Tibial nerve (tissue), 4 donors: Measurements from ENCODE around the gene FNDC11. TPM values are rescaled to one million over a fixed set of nuclear protein-coding genes. Genes with fewer than 3 reads are reported as not detected.
A peak's percentile ranks its signal among the peaks of the same experiment; 100 is the strongest.

Source experiments
- DNase-seq, 2 donors: peaks; one replicate each; pipeline ENCODE4 v3.0.0-alpha.2; 2019; ENCODE audit warnings: low spot score in 2 of 2
- H3K27ac ChIP-seq, 4 donors: fragments of 200-600 bp; sonication (generic) in 3 of 4; one replicate each; pipeline ENCODE4 v1.5.1; 2017 to 2019; ENCODE audit warnings: mild to moderate bottlenecking in 1 of 4
- H3K27me3 ChIP-seq, 2 donors: fragments of 200-600 bp; sonication (generic) in 1 of 2; one replicate each; pipeline versions ENCODE4 v1.5.1 to v1.6.0; 2017 to 2019
- H3K36me3 ChIP-seq, 3 donors: fragments of 200-600 bp; sonication (generic); one replicate each; pipeline ENCODE4 v1.5.1; 2018 to 2019
- H3K4me1 ChIP-seq, 4 donors: fragments of 200-600 bp; sonication (generic) in 3 of 4; one replicate each; pipeline ENCODE4 v1.5.1; 2017 to 2019
- H3K4me3 ChIP-seq, 4 donors: fragments of 200-600 bp; sonication (generic) in 3 of 4; one replicate each; pipeline ENCODE4 v1.5.1; 2017 to 2019; ENCODE audit warnings: mild to moderate bottlenecking in 1 of 4, moderate library complexity in 1 of 4
- H3K9me3 ChIP-seq, 4 donors: fragments of 200-600 bp; sonication (generic) in 3 of 4; one replicate each; pipeline ENCODE4 v1.5.1; 2017 to 2019
- EP300 ChIP-seq, 2 donors: sonication (generic); formaldehyde crosslinking; IDR thresholded peaks; one replicate each; pipeline ENCODE4 v1.6.1; 2017; ENCODE audit warnings: antibody characterized with exemption in 2 of 2, mild to moderate bottlenecking in 1 of 2
- POLR2A ChIP-seq, 2 donors: fragments of 450-650 bp; IDR thresholded peaks; one replicate each; pipeline ENCODE4 v1.6.1; 2017; ENCODE audit warnings: antibody characterized with exemption in 2 of 2, mild to moderate bottlenecking in 2 of 2, moderate library complexity in 2 of 2
- WGBS, 2 donors: methylation state at CpG; one replicate each; pipeline ENCODE4 v1.1.5; 2018; 5-methylcytosine and 5-hydroxymethylcytosine counted together
- total RNA-seq, 4 donors: library from RNA; depleted of rRNA; stranded (reverse); fragments of >200 nt; gene quantifications; one replicate each; pipeline ENCODE4 v1.1.0, GENCODE V29; 2016
- TF ChIP-seq, protein P1 (sequence below), 5 experiments: fragments of 200-600 bp in 3 of 5; fragments of 450-650 bp in 2 of 5; sonication (generic) in 3 of 5; IDR thresholded peaks; one replicate each; pipeline ENCODE4 v1.5.1; 2016 to 2019; ENCODE audit warnings: antibody characterized with exemption in 5 of 5, mild to moderate bottlenecking in 3 of 5, moderate library complexity in 2 of 5

Gene FNDC11
- total RNA-seq, 4 donors from 2014 or later: 0.21 to 1.4 (median 0.30) TPM; not detected in 1

DNA sequence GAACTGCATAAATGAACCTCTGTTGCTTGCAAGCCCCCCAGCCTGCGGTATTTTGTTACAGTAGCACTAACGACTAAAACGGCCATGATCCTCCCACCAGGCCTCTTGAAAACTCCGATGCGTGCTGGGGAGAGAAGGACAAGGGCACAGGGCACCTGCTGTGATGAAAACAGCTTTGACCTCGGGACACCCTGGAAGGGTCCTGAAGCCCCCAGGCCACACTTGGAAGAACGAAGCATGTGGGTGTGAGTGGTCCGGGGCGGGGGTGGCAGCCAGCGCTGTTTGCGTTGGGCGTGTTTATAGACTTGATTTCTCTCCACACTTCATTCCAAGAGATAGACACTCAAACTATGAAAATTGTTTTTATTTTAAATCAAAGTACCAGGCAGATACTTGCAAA, 33.3 kb downstream of the FNDC11 start:
- no peak for DNase-seq
- TF ChIP-seq POLR2A (IDR thresholded peaks at IDR 0.05): no peak
- H3K4me3 ChIP-seq: no peak overlapping the region
- H3K4me1 ChIP-seq: peaks cover 0 to 14% (median 0%) of the 10 kb centered on the region in 4 donors
- H3K36me3 ChIP-seq: peaks cover 0 to 57% (median 19%) of the 10 kb centered on the region in 3 donors
- H3K27me3 ChIP-seq: no peaks in the 10 kb centered on the region
- no peaks in the 10 kb centered on the region for H3K9me3 ChIP-seq
- no peak overlapping the region for H3K27ac ChIP-seq
- WGBS, 2 donors: 83 to 87% methylated on average over 12 of the region's 12 CpGs

- TF ChIP-seq, protein P1, sequence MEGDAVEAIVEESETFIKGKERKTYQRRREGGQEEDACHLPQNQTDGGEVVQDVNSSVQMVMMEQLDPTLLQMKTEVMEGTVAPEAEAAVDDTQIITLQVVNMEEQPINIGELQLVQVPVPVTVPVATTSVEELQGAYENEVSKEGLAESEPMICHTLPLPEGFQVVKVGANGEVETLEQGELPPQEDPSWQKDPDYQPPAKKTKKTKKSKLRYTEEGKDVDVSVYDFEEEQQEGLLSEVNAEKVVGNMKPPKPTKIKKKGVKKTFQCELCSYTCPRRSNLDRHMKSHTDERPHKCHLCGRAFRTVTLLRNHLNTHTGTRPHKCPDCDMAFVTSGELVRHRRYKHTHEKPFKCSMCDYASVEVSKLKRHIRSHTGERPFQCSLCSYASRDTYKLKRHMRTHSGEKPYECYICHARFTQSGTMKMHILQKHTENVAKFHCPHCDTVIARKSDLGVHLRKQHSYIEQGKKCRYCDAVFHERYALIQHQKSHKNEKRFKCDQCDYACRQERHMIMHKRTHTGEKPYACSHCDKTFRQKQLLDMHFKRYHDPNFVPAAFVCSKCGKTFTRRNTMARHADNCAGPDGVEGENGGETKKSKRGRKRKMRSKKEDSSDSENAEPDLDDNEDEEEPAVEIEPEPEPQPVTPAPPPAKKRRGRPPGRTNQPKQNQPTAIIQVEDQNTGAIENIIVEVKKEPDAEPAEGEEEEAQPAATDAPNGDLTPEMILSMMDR (IDR thresholded peaks at IDR 0.05): no peak
- no peak for TF ChIP-seq POLR2A (IDR thresholded peaks at IDR 0.05)
- TF ChIP-seq EP300 (IDR thresholded peaks at IDR 0.05): no peak
- H3K9me3 ChIP-seq: no peaks in the 10 kb centered on the region
- H3K4me3 ChIP-seq: no peak overlapping the region
- DNase-seq: no peak
- 58 to 61% methylated on average over 17 to 19 of the region's 19 CpGs for WGBS, 2 donors
- H3K4me1 ChIP-seq: peaks cover 0 to 12% (median 0%) of the 10 kb centered on the region in 4 donors
- no peak overlapping the region for H3K27ac ChIP-seq
- peaks cover 0 to 64% (median 20%) of the 10 kb centered on the region in 3 donors for H3K36me3 ChIP-seq
- no peaks in the 10 kb centered on the region for H3K27me3 ChIP-seq
Measured at GRCh38 chr20:63587776-63588591, 34.0 kb downstream of the FNDC11 start.

DNA sequence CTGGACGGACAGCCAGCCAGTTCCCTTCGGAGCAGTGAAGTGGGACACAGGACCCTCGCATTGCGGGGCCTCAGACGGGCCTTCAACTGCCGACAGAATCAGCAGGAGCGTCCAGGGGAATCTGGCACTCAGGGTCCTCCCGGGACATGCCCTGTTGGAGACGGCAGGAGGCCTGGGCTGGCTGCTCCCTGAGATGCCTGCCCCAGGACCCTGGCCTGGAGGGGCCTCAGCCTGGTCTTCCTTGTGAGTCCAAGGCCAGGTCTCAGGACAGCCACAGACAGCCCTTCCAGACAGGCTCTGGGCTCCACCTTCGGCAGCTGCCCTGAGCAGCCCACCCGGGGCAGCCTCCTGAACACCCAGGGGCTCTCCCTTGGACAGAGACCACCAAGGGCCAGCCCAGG, 34.7 kb downstream of the FNDC11 start:
- Histone ChIP-seq H3K36me3 (peaks cover 0 to 70% (median 20%) of the 10 kb centered on the region in 3 donors), H3K4me1 (peaks cover 0 to 10% (median 0%) of the 10 kb centered on the region in 4 donors), H3K27me3 (no peaks in the 10 kb centered on the region), H3K9me3 (no peaks in the 10 kb centered on the region), H3K27ac (peak overlapping the region in 1 of 4 donors; percentile 12), H3K4me3 (no peak overlapping the region)
- TF ChIP-seq EP300 (IDR thresholded peaks at IDR 0.05) (no peak), POLR2A (IDR thresholded peaks at IDR 0.05) (no peak)
- TF ChIP-seq, protein P1 (IDR thresholded peaks at IDR 0.05): no peak
- DNase-seq: no peak
- WGBS, 2 donors: 77 to 86% methylated on average over 10 to 11 of the region's 11 CpGs

DNA sequence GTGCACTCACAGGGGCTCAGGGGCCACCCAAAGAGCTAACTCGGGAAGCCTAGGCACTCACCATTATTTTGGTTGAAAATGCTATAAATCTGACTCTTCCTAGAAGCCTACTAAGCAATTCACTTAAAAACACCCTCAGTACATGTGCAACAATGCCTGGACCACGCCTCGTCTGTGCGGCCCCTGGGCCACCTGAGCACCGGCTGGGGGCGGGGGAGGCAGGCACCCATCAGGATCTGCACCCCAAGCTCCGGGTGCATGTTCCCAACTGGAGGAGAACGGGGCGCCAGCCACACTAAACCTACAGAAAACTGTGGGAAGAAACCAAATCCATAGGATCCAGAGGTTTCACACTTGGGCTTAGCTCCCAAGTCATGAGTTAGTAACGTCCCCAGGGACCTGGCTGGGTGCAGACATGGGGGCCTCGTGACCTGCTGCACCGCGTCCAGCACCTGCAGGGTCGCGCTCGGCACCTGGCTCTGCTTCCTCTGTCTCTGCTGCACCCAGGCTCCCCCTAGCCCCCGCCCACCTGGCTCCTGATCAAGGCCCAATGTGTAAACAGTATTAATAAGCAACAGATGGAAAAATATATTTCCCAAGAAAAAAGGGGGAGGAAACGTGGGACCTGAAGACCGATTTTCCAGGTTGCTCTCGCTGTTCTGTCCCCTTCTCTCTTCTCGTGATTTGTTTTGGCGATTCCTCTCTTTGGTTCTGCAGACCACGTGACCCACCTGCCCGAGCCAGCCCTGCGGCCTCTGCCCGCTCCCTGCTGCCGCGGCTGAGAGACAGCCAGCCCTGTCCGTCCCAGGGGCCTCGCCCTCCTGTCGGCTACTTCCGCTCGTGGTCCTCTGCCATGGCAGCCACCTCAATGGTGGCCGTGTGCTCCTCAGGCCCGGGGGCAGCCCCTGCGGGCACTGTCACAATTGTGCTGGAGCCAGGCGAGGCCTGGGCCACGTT, 35.6 kb downstream of the FNDC11 start:
- Histone ChIP-seq H3K4me3 (no peak overlapping the region), H3K27me3 (no peaks in the 10 kb centered on the region), H3K4me1 (peaks cover 0 to 17% (median 0%) of the 10 kb centered on the region in 4 donors), H3K9me3 (no peaks in the 10 kb centered on the region), H3K27ac (no peak overlapping the region), H3K36me3 (peaks cover 0 to 78% (median 20%) of the 10 kb centered on the region in 3 donors)
- 81 to 85% methylated on average over 35 to 37 of the region's 38 CpGs for WGBS, 2 donors
- no peak for DNase-seq
- no peak for TF ChIP-seq POLR2A (IDR thresholded peaks at IDR 0.05)
- no peak for TF ChIP-seq EP300 (IDR thresholded peaks at IDR 0.05)
- TF ChIP-seq, protein P1 (IDR thresholded peaks at IDR 0.05): no peak

- WGBS, 2 donors: 91 to 93% methylated on average over 27 to 51 of the region's 52 CpGs
- H3K36me3 ChIP-seq: peaks cover 0 to 87% (median 23%) of the 10 kb centered on the region in 3 donors
- no peak for DNase-seq
Measured at GRCh38 chr20:63590218-63591146, 36.5 kb downstream of the FNDC11 start.

More at GRCh38 chr20:63590218-63591146, 36.5 kb downstream of the FNDC11 start:
- TF ChIP-seq EP300 (IDR thresholded peaks at IDR 0.05) (no peak), POLR2A (IDR thresholded peaks at IDR 0.05) (no peak)
- TF ChIP-seq, protein P1 (IDR thresholded peaks at IDR 0.05): no peak
- no peak overlapping the region for H3K27ac ChIP-seq
- H3K27me3 ChIP-seq: no peaks in the 10 kb centered on the region
- H3K4me3 ChIP-seq: no peak overlapping the region
- H3K9me3 ChIP-seq: no peaks in the 10 kb centered on the region
- peaks cover 0 to 18% (median 0%) of the 10 kb centered on the region in 4 donors for H3K4me1 ChIP-seq
